Pulmonary artery endothelial cell (primary cell): ENCODE results near the gene FAM168B. TPM values are rescaled to one million over a fixed set of nuclear protein-coding genes. Genes with fewer than 3 reads are reported as not detected.

Experiments used
- DNase-seq: peaks from one replicate; pipeline ENCODE4 v3.0.0-alpha.2; 2011; ENCODE audit warnings: low read depth, low spot score
- total RNA-seq: library from RNA; depleted of rRNA; stranded (reverse); fragments of >200 nt; gene quantifications from 2 replicates; pipeline ENCODE4 v1.2.3, GENCODE V29; 2014

FAM168B gene
- total RNA-seq, 1 donor from 2014 or later, result 141 TPM

DNA sequence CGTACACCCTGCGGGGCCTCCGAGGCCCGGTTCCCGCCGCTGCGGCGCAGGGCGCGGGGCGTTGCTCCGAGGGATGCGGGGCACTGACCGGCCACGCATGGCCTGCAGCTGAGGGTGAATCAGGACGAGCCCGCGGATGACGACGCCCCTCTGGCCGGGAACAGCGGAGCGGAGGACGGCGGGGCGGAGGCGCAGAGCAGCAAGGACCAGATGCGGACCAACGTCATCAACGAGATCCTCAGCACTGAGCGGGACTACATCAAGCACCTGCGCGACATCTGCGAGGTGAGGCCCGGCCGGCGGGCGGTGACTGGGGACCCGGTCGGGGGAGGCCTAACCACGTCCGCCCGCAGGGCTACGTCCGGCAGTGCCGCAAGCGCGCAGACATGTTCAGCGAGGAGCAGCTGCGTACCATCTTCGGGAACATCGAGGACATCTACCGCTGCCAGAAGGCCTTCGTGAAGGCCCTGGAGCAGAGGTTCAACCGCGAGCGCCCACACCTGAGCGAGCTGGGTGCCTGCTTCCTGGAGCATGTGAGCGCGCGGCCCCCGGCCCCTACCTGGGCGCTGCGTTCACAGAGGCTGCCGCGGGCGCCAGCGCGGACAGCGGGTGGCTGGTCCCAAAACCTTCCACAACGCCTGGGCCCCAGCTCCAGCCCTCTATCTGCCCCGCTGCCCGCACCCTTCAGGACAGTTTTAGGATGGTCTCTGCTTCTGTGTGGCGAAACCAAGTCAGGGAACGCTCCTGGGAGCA lies 53.2 kb downstream of the FAM168B start:
- DNase-seq, result no peak

DNA sequence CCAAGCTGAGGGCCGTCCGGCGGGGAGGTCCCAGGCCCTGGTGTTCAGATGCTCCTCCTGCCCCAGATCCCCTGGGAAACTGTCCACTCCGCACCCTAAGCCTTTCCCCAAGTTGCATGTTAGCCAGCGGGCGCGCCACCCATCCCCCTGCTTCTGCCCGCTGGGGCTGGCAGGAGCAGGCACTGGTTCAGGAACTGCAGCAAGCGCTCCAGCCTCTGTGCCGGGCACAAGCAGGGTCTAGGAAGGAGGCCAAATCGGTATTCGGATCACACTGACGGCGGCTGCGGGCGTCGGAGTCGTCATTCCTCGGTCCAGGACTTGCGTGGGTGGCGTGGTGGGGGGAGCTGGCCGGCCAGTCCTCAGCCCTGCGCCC lies 53.7 kb downstream of the FAM168B start:
- no peak for DNase-seq

DNA sequence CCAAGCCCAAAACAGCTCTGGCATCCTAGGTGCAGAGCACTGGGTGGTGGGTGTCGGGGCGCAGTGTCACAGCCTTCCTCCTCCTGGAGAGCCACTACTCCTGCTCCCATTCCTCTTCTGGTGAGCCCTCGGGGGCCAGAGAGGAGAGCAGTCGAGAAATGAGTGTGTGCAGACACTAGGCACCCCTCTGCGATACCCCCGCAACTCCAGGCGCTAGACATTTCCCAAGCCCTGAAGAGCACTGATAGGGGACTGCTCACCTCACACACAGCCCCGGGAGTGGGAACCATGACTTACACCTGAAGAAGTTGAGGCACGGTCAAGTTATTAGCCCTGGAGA lies 54.2 kb downstream of the FAM168B start:
- DNase-seq, result no peak

DNA sequence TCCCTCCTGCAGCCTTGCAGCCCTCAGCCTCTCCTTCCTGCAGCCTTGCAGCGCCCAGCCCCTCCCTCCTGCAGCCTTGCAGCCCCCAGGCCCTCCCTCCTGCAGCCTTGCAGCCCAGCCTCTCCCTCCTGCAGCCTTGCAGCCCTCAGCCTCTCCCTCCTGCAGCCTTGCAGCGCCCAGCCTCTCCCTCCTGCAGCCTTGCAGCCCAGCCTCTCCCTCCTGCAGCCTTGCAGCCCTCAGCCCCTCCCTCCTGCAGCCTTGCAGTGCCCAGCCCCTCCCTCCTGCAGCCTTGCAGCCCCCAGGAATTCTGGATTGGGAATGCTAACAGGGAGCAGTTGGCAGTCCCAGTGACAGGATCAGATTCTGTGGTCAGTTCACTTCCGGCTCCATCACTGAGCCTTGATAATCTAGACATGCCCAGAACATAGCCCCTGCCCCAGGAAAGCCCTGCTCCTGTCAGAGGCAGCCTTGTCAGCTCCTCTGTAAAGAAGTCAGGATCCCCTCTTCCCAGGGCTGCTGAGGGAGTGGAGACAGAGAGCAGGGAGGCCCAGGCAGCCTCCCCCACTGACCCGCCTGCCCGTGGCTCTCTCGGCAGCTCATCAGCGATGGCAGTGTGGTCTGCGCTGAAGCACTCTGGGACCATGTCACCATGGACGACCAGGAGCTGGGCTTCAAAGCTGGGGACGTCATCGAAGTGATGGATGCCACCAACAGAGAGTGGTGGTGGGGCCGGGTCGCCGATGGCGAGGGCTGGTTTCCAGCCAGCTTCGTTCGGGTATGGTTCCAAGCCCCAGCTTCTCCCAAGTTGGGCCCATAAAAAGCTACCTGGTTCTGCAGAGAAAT lies 54.8 kb downstream of the FAM168B start:
- DNase-seq, result no peak

DNA sequence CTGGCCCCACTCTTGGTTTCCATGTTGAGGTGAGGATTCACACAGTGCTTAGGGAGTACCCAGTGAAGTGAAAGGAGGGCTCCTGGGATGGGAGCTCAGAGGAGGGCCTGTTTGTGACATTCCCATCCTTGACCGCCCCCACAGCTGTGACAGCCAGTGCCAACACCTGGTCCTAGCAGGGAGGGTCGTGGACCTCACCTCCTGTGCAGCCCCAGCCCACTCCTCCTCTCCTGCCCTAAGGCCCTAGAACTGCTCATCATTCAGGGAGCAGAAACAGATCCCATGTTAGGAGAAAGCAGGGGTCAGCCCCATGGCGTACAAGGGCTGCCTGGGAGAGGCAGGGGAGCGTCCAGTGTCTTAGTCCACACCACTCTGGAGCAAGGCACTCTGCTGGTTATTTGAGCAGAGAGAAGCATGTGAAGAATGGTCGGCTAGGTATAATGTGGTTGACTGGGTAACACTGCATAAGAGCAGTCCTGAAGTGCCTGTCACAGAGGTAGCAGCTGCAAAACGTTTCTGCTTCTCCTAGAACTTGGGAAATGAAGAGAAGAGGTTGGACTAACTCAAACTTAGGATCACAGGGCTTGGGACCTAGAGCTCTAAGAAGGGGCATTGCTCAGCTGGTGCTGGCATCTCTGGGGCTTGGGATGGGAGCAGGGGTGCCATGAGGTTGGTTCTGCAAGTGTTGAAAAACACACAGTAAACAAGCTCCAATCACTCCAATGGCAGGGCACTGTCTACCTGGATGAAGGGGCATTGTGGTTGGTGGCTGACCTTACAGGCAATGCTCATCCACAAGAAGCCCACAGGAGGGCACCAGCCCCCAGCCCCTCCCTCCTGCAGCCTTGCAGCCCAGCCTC lies 55.6 kb downstream of the FAM168B start:
- no peak for DNase-seq

DNA sequence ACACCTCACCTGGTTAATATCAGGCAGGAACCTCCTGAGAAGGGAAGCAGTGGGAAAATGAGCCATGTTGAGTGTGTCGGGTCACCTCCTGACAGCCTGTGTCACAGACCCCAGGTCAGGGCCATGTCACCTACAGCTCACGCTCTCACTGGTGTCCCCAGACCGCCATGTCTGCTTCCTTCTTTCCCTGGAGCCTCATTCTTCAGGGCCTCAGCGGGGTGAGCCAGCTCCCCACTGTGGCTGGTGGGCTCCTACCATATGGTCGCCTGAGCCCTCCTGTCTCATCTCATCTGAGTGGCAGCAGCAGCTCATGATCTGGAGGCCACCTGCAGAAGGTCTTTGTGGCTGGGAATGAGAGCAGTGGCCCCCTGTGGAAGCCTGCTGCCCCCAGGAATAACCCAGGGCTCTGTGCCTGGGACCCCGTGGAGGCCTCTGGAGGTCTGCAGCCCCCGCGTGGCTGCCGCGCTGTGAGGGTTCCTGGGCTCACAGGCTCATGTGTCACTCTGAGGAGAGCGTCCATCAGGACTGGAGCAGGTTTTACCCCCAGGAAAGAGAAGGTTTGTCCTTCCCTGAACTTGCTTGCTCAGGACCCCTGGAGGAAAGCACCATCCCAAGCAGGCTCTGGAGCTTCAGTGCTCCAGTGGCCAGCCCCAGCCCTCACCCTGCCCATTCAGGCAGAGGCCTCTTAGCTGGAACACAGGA lies 56.4 kb downstream of the FAM168B start:
- no peak for DNase-seq

DNA sequence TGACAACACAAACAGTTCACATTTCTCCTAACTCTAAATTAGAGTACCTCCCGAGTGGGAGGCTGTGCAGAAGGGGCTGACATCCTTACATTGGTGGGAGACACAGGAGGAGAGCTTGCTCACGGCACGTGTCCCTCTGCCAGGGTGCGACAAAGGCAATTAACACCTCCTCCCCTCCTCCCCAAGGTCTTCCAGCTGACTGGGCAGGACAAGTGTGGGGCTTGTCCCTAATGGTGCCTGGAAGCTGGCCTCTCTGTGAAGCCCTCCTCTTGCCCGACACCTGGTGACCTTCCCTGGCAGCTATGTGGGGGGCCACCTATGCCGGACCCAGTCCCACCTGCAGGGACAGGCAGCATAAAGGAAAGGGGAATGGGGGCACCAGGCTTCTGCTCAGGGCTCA lies 57.0 kb downstream of the FAM168B start:
- no peak for DNase-seq

DNA sequence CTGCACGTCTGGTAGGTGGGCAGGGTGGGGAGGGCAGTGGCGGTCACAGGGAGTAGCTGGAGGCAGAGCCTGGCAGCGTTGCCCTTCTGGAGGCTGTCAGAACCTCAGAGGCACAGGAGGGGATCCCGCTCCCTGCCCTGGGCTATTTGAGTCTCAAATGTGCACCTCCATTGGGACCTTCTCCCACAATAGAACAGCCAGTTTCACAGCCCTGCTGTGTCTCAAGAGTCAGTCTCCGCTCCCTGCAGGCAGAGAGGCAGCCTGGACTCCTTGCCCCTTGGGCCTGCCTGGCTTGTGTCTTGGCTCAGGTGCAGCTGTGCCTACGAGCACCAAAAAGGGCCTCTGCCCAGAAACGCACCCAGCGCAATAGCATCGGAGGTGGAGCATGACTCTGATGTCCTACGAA lies 57.4 kb downstream of the FAM168B start:
- DNase-seq, result no peak

DNA sequence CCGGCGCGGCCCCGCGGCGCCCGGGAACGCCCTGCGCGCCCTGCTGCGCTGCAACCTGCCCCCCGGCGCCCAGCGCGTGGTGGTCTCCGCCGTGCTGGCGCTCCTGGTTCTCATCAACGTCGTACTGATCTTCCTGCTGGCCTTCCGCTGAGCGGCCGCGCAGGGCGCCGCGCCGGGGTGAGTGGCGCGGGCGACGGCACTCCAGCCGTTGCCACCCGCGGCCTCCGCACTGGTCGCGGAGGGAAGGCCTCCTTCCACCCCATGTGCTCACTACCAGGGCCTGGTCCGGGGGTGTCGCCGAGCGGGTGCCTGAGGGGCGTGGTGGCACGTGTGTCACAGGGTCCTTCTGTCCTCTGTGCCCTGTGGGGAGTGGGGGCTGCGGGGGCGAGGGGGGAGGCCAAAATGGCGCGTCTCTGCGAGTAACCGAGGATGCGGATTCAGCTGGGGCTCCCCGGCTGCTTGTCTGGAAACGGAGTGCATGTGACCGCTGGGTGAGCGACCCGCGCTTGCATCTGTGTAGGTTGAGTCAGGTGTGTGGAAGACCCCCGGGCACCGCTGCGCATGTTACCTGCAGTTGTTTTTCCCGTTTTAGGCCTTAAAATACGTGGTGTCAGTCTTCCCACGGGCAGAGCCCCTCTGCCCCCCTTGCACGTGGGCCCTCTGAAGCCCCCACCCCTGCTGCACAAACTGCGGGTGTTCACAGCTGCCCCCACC lies 58.0 kb downstream of the FAM168B start:
- no peak for DNase-seq

DNA sequence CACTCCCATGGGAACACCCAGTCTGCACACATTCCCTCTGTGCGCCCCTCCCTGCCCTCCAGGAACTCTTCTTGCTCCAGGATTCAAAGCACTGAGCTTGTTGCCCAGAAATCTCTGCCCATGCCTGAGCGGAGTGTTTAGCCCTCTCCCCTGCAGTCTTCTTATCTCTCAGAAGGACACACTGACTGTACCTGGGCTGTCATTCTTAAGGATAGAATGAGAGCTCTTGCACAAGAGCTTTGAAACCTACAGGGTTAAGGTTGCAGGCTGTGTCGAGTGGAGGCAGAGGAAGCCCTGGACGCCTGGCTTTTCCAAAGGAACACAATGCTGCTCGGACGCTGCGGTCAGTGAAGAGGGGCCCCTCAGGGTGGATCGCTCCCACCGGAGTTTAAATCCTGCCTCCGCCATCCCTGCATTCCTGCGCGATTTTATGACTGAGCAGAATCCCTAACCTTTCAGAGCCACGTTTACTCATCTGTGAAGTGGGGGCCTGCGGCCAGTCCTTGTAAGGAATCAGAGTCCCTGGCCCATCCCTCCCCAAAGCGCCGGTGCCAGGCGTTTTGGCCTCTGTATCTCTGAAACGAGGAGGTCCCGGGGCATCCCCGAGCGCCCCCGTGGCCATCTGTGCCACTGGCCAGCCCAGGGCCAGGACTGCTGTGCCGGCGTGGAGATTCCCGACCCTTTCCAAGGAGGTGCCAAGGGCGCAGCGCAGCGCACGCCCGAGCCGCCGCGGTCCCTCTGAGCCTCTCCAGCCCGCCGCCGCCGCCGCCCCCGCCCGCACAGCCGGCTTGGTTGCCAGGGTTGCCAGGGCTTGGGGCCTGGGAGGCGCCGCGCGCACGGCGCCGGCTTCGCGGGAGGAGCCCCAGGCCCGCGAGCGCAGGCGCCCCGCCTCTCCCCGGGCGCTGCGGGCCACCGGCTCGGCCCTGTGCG lies 58.9 kb downstream of the FAM168B start:
- DNase-seq, result no peak

DNA sequence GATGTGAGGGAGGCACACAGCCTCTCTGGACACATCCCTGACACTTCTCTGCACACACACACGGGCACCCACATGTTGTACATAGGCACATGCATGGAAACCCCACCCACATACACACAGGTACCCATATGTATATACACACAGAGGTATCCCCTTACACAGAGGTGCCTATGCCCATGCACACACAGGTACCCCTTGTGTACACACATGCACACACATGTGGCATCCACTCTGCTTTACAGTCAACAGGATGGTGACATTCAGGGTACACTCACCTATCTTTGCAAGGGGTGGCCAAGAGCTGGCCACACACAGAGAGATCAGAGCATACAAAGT lies 59.5 kb downstream of the FAM168B start:
- no peak for DNase-seq

DNA sequence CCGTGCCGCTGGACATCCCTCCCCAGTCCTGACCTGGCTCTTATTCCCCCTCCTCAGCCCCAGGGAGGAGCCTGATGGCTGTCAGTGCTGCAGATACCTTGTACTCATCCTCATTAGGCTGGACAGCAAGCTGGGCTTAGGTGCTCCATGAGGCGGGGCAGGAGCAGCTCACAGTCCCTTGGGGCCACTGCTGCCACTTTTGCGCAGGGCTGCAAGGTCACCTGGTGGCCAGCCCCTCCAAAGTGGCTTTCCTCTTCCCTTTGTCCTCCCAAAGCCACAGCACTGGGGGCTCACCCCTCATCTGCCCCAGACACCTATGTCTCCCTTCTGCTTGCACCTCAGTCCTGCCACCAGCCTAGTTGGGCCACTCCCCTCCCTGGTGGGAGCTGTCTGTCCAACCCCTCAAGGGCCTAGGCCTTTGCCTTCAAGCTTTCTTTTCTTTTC lies 60.8 kb downstream of the FAM168B start:
- no peak for DNase-seq

DNA sequence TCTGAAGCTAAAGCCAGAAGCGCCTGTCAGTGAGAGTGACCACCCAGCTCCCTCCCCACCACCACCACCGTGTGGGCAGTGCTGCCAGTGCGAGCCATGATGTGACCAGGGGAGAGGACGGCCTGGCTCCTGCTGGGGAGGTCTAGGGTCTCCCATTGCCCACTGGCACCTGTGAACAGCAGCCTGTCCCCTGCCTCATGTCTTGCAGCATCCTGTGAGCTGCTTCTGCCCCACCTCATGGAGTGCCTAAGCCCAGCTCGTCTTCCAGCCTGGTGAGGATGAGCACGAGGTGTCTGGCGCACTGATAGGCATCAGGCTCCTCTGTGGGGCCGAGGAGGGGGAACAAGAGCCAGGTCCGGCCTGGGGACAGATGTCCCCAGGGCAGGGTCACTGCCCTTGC lies 61.4 kb downstream of the FAM168B start:
- no peak for DNase-seq

DNA sequence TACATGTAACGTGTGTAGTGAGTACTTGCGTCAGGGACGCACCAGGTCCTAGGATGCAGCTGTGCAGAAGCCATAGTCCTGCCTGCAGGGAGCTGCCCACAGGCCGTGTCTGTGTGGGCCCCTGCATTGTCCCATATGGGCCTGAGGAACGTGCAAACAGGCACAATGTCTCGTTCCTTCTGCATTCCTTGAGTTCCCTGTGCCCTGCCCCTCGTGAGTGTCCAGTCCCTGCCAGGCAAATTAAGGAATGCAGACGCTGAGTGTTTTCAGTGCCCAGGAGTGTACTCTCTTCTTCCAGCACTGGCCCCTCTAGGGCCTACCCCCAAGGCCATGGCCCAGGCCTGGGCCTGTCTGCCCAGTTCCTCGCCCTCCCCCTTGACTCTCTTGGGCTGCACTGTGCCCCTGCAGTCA lies 61.8 kb downstream of the FAM168B start:
- no peak for DNase-seq

DNA sequence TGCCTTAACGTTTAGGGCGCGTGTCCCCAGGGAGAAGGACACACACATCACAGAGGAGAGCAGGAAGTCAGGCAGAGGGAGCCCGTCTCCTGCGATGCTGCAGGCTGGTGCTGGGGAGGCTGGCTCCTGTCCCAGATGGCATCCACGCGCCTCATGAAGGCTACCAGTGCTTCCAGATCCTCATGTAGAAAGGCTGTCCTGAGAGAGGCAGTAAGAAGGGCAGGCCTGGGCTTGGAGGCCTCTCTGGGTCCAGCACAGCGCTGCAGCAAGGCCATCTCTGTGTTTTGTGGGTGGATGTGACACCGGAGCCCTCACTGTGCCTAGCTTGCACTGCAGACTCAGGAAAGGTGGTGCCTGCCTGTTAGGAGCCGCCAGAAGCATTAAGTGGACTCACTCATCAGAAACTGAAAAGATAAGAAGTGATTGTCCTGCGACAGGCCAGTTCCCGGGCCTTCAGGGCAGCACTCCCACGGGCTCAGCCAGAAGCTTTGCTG lies 62.7 kb downstream of the FAM168B start:
- no peak for DNase-seq

DNA sequence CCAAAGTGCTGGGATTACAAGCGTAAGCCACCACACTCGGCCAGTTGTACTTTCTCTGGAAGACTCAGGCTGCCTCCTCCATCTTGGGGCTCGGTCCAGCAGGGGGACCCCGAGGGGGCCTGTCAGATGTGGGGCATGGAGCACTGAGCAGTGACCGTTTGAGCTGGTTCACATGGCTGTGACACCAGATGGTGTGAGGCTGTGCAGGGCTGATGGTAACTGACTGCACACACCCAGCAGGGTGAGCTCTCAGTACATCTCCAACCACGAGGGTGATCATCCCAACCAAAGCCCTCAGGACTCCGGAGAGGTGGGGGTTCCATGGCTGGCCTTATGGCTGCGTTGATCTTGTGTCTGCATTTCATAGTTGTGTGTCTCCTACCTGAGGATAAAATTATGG lies 63.4 kb downstream of the FAM168B start:
- DNase-seq, result no peak

DNA sequence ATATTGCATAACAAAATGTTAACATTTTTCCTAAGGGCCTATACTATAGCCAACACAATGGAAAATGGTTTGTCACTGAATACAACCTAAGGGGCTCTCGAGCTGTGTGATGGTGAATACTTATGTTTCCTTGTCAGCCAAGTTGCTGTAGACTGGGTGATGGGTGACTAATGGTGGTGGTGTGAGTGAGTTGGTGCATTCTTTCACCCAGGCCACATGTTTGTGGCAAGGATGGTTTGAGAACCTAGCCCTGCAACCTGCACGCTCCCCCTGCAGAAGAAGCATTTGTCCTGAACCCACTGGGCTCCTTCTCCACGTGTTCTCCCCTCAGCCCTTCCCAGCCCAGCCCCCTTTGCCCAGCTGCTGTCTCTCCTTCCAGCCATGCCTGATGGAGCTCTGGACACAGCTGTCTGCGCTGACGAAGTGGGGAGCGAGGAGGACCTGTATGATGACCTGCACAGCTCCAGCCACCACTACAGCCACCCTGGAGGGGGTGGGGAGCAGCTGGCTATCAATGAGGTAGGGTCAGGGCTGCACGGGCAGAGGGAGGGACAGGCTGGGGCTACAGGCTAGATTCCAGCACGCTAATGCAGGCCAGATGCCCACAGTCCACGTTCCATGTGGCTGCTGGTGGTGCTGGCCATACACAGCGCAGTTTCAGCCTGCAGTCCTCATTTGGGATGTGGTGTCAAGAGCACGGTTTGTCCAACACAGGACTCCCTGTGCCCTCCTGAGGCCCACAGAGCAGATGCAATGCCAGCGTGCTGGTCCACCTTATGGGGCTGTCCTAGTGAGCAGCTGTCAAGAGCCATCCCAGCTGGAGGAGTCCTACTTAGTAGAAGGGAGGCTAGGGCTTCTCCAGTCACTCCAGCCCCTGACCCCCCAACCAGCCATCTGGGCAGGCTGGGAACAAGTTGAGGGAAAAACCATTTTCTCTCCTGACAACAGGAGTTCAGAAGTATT lies 65.4 kb downstream of the FAM168B start:
- DNase-seq, result no peak

DNA sequence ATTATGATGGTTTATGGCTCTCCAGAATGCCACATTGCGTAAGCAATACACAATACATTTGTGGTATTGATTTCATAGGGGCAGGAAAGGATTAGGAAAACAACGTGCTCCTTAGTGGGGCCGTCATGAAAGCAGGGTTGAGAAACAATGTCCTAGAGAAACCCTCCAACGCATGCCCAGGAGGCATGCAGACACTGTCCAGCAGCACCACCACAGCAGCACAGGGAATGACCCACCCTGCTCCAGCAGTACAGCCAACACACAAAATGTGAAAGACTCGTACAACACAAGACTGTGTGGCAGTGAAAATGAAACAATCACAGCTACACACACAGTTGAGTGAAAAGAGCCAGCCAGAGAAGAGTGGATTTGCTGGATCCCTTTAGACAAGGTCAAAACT lies 66.3 kb downstream of the FAM168B start:
- DNase-seq, result no peak
